ENCODE results near the gene VAMP3. TPM values are rescaled to one million over a fixed set of nuclear protein-coding genes. Genes with fewer than 3 reads are reported as not detected.

VAMP3 gene
- total and polyA plus RNA-seq, 2 donors (not counting 1 experiment from before 2014, with no cell fraction given), result 22.4 to 49.6 TPM

Other genes starting within 250 kb of the VAMP3 start
- 5.8 and 8.5 TPM in 2 replicates for gene PER3, start 13.0 kb downstream of the VAMP3 start, total RNA-seq
- gene PER3, start 13.0 kb downstream of the VAMP3 start, polyA plus RNA-seq, result 1.9 and 2.4 TPM in 2 replicates
- gene UTS2, start 81.8 kb downstream of the VAMP3 start, total RNA-seq, result 5.0 and 5.5 TPM in 2 replicates
- gene UTS2, start 81.8 kb downstream of the VAMP3 start, polyA plus RNA-seq, result not detected in 2 replicates
- gene TNFRSF9, start 169.5 kb downstream of the VAMP3 start, total RNA-seq, result 0.44 and 0.61 TPM in 2 replicates
- 0.01 and 0.16 TPM in 2 replicates for gene TNFRSF9, start 169.5 kb downstream of the VAMP3 start, polyA plus RNA-seq
- gene PARK7, start 190.4 kb downstream of the VAMP3 start, total RNA-seq, result 116 and 118 TPM in 2 replicates
- gene PARK7, start 190.4 kb downstream of the VAMP3 start, polyA plus RNA-seq, result 63.9 and 87.7 TPM in 2 replicates